Astrocyte (in vitro differentiated cells and primary cell): Measurements from ENCODE around the gene GOLIM4.

Source experiments
- CTCF ChIP-seq: IDR thresholded peaks from 2 replicates; pipeline ENCODE4 v1.5.1; 2011; ENCODE audit warnings: low read depth, mild to moderate bottlenecking, inconsistent platforms, low read length, moderate library complexity; ENCODE audit not compliant: insufficient read depth
- EZH2 ChIP-seq: IDR thresholded peaks from 2 replicates; pipeline ENCODE4 v1.6.1; 2012; ENCODE audit warnings: mild to moderate bottlenecking, low read length, inconsistent platforms; ENCODE audit not compliant: insufficient read depth

- TF ChIP-seq CTCF (no peak), EZH2 (no peak)
Measured at GRCh38 chr3:167989066-167989465, 106.7 kb downstream of the GOLIM4 start.
